HG03378 (cell line): ENCODE results near the gene CFAP77.

Experiments used
- ATAC-seq: cut with Tn5 transposase; IDR thresholded peaks from one replicate; pipeline ENCODE4 v1.9.1; 2021; ENCODE audit warnings: mild to moderate bottlenecking, moderate library complexity; ENCODE audit not compliant: unreplicated experiment

CFAP77 gene

GRCh38 chr9:132407196-132407595, 2.8 kb upstream of the CFAP77 start:
- no peak for ATAC-seq

- ATAC-seq = no peak
Measured at GRCh38 chr9:132408521-132408920, 1.5 kb upstream of the CFAP77 start.

GRCh38 chr9:132410642-132411041, 631 bp downstream of the CFAP77 start:
- no peak for ATAC-seq

- no peak for ATAC-seq
Measured at GRCh38 chr9:132411091-132411508, 1.1 kb downstream of the CFAP77 start.

GRCh38 chr9:132412089-132412488, 2.1 kb downstream of the CFAP77 start:
- ATAC-seq = no peak

GRCh38 chr9:132413926-132414325, 3.9 kb downstream of the CFAP77 start:
- ATAC-seq = no peak

- ATAC-seq = no peak
Measured at GRCh38 chr9:132414731-132415130, 4.7 kb downstream of the CFAP77 start.

- no peak for ATAC-seq
Measured at GRCh38 chr9:132415181-132415580, 5.2 kb downstream of the CFAP77 start.

GRCh38 chr9:132418726-132419363, 8.8 kb downstream of the CFAP77 start:
- no peak for ATAC-seq

GRCh38 chr9:132422574-132422973, 12.6 kb downstream of the CFAP77 start:
- ATAC-seq = no peak

GRCh38 chr9:132423503-132423902, 13.5 kb downstream of the CFAP77 start:
- no peak for ATAC-seq

GRCh38 chr9:132424857-132425674, 15.1 kb downstream of the CFAP77 start:
- ATAC-seq = no peak

GRCh38 chr9:132425675-132426062, 15.7 kb downstream of the CFAP77 start:
- no peak for ATAC-seq

GRCh38 chr9:132426639-132427414, 16.8 kb downstream of the CFAP77 start:
- no peak for ATAC-seq

GRCh38 chr9:132430998-132431397, 21.0 kb downstream of the CFAP77 start:
- ATAC-seq = no peak

- no peak for ATAC-seq
Measured at GRCh38 chr9:132434881-132435280, 24.9 kb downstream of the CFAP77 start.

- no peak for ATAC-seq
Measured at GRCh38 chr9:132439153-132439552, 29.1 kb downstream of the CFAP77 start.

- no peak for ATAC-seq
Measured at GRCh38 chr9:132440735-132441134, 30.7 kb downstream of the CFAP77 start.

- no peak for ATAC-seq
Measured at GRCh38 chr9:132441404-132441803, 31.4 kb downstream of the CFAP77 start.

GRCh38 chr9:132443951-132444607, 34.1 kb downstream of the CFAP77 start:
- no peak for ATAC-seq

GRCh38 chr9:132446887-132447286, 36.9 kb downstream of the CFAP77 start:
- ATAC-seq = no peak
